ENCODE measurements around the gene SYT1.

DNA sequence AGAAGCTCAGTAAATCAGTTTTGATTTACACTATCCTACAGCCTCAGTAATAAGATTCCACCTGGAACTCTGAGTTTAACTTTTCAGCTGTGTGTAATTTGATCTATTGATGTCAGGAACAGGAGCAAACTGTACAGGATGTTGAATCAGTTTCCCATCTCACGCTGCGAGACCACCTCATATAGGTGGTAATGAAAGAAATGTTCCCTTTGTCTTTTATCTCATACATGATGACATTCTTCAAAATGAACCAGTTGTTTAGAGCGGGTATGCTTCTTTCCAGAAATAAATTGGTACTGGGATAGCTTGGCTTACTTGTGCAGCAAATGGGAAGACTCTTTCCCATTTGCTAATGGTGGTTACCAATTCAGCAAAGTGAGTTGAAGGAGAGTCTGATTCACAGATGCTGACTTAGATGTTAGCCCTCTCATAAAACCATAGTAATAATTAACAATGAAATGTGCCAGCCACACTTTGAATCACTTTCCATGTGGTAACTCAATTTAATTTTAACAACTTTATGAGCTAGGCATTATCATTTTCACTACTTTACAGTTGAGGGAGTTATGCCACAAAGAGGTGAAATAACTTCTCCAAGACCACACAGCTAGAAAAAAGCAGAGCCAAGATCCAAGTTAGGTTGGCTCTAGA lies 574.7 kb downstream of the SYT1 start:
- TF ChIP-seq, protein P1, sequence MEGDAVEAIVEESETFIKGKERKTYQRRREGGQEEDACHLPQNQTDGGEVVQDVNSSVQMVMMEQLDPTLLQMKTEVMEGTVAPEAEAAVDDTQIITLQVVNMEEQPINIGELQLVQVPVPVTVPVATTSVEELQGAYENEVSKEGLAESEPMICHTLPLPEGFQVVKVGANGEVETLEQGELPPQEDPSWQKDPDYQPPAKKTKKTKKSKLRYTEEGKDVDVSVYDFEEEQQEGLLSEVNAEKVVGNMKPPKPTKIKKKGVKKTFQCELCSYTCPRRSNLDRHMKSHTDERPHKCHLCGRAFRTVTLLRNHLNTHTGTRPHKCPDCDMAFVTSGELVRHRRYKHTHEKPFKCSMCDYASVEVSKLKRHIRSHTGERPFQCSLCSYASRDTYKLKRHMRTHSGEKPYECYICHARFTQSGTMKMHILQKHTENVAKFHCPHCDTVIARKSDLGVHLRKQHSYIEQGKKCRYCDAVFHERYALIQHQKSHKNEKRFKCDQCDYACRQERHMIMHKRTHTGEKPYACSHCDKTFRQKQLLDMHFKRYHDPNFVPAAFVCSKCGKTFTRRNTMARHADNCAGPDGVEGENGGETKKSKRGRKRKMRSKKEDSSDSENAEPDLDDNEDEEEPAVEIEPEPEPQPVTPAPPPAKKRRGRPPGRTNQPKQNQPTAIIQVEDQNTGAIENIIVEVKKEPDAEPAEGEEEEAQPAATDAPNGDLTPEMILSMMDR (IDR thresholded peaks at IDR 0.05): no peak
- no peak for TF ChIP-seq POLR2A (IDR thresholded peaks at IDR 0.05)
